ENCODE data around the gene AFF1.
"Not testable (repeated sequence)": the region's sequence is repeated elsewhere in the genome, so short reads cannot be mapped to it uniquely, and the experiment has no call there.

- not testable (repeated sequence) for TF ChIP-seq CTCF, POLR2A, EP300, POLR2AphosphoS5 (IDR thresholded peaks at IDR 0.05)
Measured at GRCh38 chr4:87085732-87086131, 150.9 kb downstream of the AFF1 start.
